ENCODE data around the gene TBC1D5.
"Not testable (repeated sequence)": the region's sequence is repeated elsewhere in the genome, so short reads cannot be mapped to it uniquely, and the experiment has no call there.

GRCh38 chr3:17635675-17636074 lies 106.8 kb downstream of the TBC1D5 start:
- TF ChIP-seq, protein P1, sequence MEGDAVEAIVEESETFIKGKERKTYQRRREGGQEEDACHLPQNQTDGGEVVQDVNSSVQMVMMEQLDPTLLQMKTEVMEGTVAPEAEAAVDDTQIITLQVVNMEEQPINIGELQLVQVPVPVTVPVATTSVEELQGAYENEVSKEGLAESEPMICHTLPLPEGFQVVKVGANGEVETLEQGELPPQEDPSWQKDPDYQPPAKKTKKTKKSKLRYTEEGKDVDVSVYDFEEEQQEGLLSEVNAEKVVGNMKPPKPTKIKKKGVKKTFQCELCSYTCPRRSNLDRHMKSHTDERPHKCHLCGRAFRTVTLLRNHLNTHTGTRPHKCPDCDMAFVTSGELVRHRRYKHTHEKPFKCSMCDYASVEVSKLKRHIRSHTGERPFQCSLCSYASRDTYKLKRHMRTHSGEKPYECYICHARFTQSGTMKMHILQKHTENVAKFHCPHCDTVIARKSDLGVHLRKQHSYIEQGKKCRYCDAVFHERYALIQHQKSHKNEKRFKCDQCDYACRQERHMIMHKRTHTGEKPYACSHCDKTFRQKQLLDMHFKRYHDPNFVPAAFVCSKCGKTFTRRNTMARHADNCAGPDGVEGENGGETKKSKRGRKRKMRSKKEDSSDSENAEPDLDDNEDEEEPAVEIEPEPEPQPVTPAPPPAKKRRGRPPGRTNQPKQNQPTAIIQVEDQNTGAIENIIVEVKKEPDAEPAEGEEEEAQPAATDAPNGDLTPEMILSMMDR (IDR thresholded peaks at IDR 0.05) = not testable (repeated sequence)
- not testable (repeated sequence) for TF ChIP-seq EZH2phosphoT487 (IDR thresholded peaks at IDR 0.05)

All from neural progenitor cell (in vitro differentiated cells).